Heart right ventricle (tissue), 16 donors: ENCODE results near the gene STRIT1. TPM values are rescaled to one million over a fixed set of nuclear protein-coding genes. Genes with fewer than 3 reads are reported as not detected.

Source experiments
- ATAC-seq, 8 donors: fragments of 200-7000 bp; cut with Tn5 transposase; one replicate each; pipeline ENCODE4 v1.9.1; 2020; ENCODE audit warnings: mild to moderate bottlenecking in 8 of 8, moderate library complexity in 8 of 8, moderate number of reproducible peaks in 1 of 8
- DNase-seq, 2 donors: peaks; one replicate each; pipeline ENCODE4 v3.0.0-alpha.2; 2020
- H3K27ac ChIP-seq, 10 donors: fragments of 200-600 bp; sonication (generic) in 2 of 10; one replicate each; pipeline versions ENCODE4 v1.5.0 to v1.8.0; 2020 to 2022; ENCODE audit warnings: mild to moderate bottlenecking in 3 of 10
- H3K27me3 ChIP-seq, 7 donors: fragments of 200-600 bp; one replicate each; pipeline ENCODE4 v1.8.0; 2021 to 2022; ENCODE audit warnings: mild to moderate bottlenecking in 2 of 7
- H3K36me3 ChIP-seq, 9 donors: fragments of 200-600 bp; sonication (generic) in 1 of 9; one replicate each; pipeline versions ENCODE4 v1.5.0 to v1.8.0; 2020 to 2022; ENCODE audit warnings: mild to moderate bottlenecking in 2 of 9
- H3K4me1 ChIP-seq, 9 donors: fragments of 200-600 bp; sonication (generic) in 1 of 9; one replicate each; pipeline versions ENCODE4 v1.5.0 to v1.8.0; 2020 to 2022; ENCODE audit warnings: mild to moderate bottlenecking in 4 of 9
- H3K4me3 ChIP-seq, 10 donors: fragments of 200-600 bp; sonication (generic) in 2 of 10; one replicate each; pipeline versions ENCODE4 v1.5.0 to v1.8.0; 2020 to 2022; ENCODE audit warnings: mild to moderate bottlenecking in 7 of 10, moderate library complexity in 2 of 10
- H3K9me3 ChIP-seq, 11 donors: fragments of 200-600 bp in 10 of 11; sonication (generic) in 2 of 11; one replicate each; pipeline versions ENCODE4 v1.5.0 to v1.8.0; 2013 to 2022; ENCODE audit warnings: mild to moderate bottlenecking in 2 of 11, control low read depth in 1 of 11, moderate library complexity in 1 of 11
- CTCF ChIP-seq, 9 donors: fragments of 200-600 bp; sonication (generic) in 2 of 9; IDR thresholded peaks; one replicate each; pipeline versions ENCODE4 v1.5.0 to v1.8.0; 2021 to 2022; ENCODE audit warnings: antibody characterized with exemption in 9 of 9, mild to moderate bottlenecking in 5 of 9, moderate library complexity in 1 of 9
- WGBS, 2 donors: extraction: QIAGEN DNeasy Blood & Tissue Kit; methylation state at CpG; one replicate each; pipeline ENCODE4 v1.1.7; 2013; ENCODE audit warnings: inconsistent platforms in 1 of 2; 5-methylcytosine and 5-hydroxymethylcytosine counted together
- intact Hi-C, 10 donors: fragments of 100-400 bp; cut with DNase I; formaldehyde crosslinking; loops; one replicate each; pipeline versions ENCODE4 v1.11.1 to v1.14.2; 2022
- long read RNA-seq, 3 donors: library from polyadenylated mRNA; unstranded; transcript quantifications; one replicate each; pipeline ENCODE4 v2.0.0, GENCODE V29; 2020 to 2021
- polyA plus RNA-seq, 2 donors: library from polyadenylated mRNA; stranded (reverse); fragments of 200-250 nt; gene quantifications; one replicate each; pipeline ENCODE4 v1.2.3, GENCODE V29; 2013
- total RNA-seq, 10 donors: library from RNA; stranded (reverse); fragmentation: NEBNext Ultra II Directional in 3 of 10; extraction: Animal tissue kit (Norgen Biotek cat#: 25700) in 3 of 10; gene quantifications; one replicate each; pipeline versions ENCODE4 v1.2.1 to v1.2.4, GENCODE V29; 2021 to 2023
- donor health status: Arrhythmogenic right ventricular cardiomyopathy.
- donor health status: ischemic (EF 13 %, LVEDD 7.1; RV severe dilation, severe dysfunction).
- donor health status: healthy with polysubstance abuse.
- donor health status: DM: no; HTN: yes; CAD: no.
- donor health status: DM: no; HTN: no; CAD: no.
- donor health status: ischemic (EF 25% LVEDD 6.9; RV normal size, moderate dysfunction).
- donor health status: ischemic (EF 25% LVEDD 5.7; RV mildly dilated, moderate dysfunction).
- donor health status: healthy.
- donor health status: DM: yes; HTN: yes; CAD: no.
- donor health status: Ischemic cardiomyopathy.
- donor health status: ischemic (EF 35%, LVEDD 5.7; RV mildly dilated, moderate dysfunction).
- donor health status: nonischemic (EF 11% LVEDD 7.7; RV severe dilation, severe dysfunction).
- donor health status: DM: yes; HTN: yes; CAD: no.
- donor health status: PGD.
- donor health status: ischemic (EF 29% LVEDD 5.4; RV normal size, mild dysfunction).
- donor health status: nonischemic (EF 23%, LVEDD 6.1; RV moderate dilation, normal function).

The STRIT1 gene
- total RNA-seq (1 to 10 TPM in 6 of 10 donors, under 1 TPM in 3, not detected in 1; 0.55 to 5.6 (median 1.2) TPM), polyA plus RNA-seq (1 to 10 TPM in 1 of 2 donors, under 1 TPM in 1; 0.26 to 4.2 TPM)
- long read RNA-seq, donor 1 = 0 reads
- long read RNA-seq, donor 2 = 0 reads
- long read RNA-seq, donor 3 = 0 reads

DNA sequence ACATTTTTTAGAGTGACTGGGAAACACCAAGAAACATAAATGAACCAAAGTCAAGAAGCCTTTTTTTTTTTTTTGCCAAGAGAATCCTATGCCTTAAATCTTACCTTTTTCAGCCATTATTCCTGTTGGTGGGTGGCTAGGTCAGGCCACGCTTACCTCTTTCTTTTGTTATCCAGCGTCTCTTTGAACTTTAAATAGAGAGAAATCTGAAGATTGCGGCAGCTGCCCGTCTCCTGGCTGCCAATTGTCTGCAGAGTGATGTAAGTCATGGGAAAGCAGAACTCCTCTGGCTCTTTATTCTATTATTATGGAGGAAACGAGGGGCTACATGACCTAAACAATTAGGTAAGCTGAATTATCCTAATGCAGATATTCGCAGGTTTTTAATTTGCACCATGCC is at the start of gene STRIT1:
STRIT1 (minus strand) TSS at position 168 of the 400 bp plus-strand sequence.
- Histone ChIP-seq H3K27ac (no peak within 1 kb of the TSS), H3K9me3 (peaks cover 0 to 27% (median 16%) of the 10 kb centered on the region in 11 donors), H3K27me3 (no peaks in the 10 kb centered on the region), H3K36me3 (no peaks in the 10 kb centered on the region), H3K4me1 (no peaks in the 10 kb centered on the region), H3K4me3 (no peak within 1 kb of the TSS)
- no peak for ATAC-seq
- intact Hi-C loops = no loop called here
- no peak for DNase-seq
- no peak for TF ChIP-seq CTCF (IDR thresholded peaks at IDR 0.05)
- 43 to 44% methylated on average over 6 of the region's 6 CpGs for WGBS, 2 donors

GRCh38 chr3:155342344-155342743 is 48.9 kb upstream of the STRIT1 start:
- WGBS, 2 donors = 45 to 49% methylated on average over 3 of the region's 3 CpGs
- ATAC-seq (no peak), DNase-seq (no peak)
- Histone ChIP-seq H3K4me3 (no peak overlapping the region), H3K36me3 (no peaks in the 10 kb centered on the region), H3K4me1 (no peaks in the 10 kb centered on the region), H3K9me3 (no peaks in the 10 kb centered on the region), H3K27ac (no peak overlapping the region), H3K27me3 (no peaks in the 10 kb centered on the region)
- no peak for TF ChIP-seq CTCF (IDR thresholded peaks at IDR 0.05)
- intact Hi-C loops = no loop called here

DNA sequence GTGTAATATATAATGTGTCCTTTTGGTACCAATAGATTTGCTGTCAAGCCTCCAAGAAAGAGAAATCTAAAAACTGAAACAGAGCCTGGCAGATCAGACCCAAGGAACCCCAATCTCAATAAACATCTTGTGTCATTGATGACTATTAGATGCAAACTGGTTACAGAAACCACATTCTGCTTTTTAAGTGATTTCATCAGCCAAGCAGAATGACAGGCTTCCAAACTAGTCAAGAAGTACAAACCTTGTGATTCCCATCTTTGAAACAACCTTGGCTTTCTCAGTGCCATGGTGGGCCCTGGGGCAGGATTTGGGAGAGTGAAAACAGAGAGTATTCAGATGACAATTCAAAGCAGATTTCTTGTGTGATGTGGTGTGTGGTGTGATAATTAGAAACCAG is 45.6 kb upstream of the STRIT1 start:
- H3K9me3 ChIP-seq = no peaks in the 10 kb centered on the region
- no peak overlapping the region for H3K4me3 ChIP-seq
- intact Hi-C loops = no loop called here
- H3K36me3 ChIP-seq = no peaks in the 10 kb centered on the region
- H3K27me3 ChIP-seq = no peaks in the 10 kb centered on the region
- no peak for ATAC-seq
- no peak overlapping the region for H3K27ac ChIP-seq
- no peak for TF ChIP-seq CTCF (IDR thresholded peaks at IDR 0.05)
- no peak for DNase-seq
- H3K4me1 ChIP-seq = peaks cover 0 to 16% (median 7%) of the 10 kb centered on the region in 9 donors

DNA sequence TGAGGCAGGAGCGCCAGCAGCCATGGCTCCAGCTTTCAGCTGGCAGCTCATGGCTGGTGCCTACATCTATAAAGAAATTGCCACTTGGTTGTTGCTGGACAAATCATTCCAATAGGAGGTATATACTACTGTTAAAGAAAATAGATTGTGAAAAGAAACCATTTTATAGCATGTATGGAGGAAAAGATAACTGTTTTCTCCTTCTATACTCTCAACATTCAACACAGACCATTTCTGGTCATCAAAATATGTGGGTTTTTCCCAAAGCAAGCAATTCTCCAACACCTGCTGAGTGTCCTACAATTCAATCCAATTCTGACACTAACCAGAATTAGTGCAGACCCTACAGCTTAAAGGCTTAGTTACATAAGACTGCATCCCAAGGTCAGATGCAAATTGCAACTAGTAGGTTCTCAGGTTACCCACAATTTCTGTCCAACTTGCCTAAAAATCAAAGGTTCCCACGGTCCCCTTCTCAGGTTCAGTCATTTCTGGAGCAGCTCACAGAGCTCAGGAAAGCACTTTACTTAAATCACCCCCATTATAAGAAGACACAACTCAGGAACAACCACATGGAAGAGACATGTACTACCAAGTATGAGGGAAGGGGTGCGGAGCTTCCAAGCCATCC is 42.4 kb upstream of the STRIT1 start:
- TF ChIP-seq CTCF (IDR thresholded peaks at IDR 0.05) = no peak
- no peaks in the 10 kb centered on the region for H3K36me3 ChIP-seq
- ATAC-seq (no peak), DNase-seq (no peak)
- H3K27me3 ChIP-seq = no peaks in the 10 kb centered on the region
- no peaks in the 10 kb centered on the region for H3K9me3 ChIP-seq
- intact Hi-C loops = no loop called here
- peak overlapping the region in 1 of 10 donors; percentile 14 for H3K27ac ChIP-seq
- WGBS, 2 donors = 80 to 81% methylated on average over 3 of the region's 3 CpGs
- H3K4me1 ChIP-seq = peaks cover 0 to 16% (median 7%) of the 10 kb centered on the region in 9 donors
- H3K4me3 ChIP-seq = no peak overlapping the region
